HG03571 (cell line): Measurements from ENCODE around the gene NDE1.
"Not testable (repeated sequence)": the region's sequence is repeated elsewhere in the genome, so short reads cannot be mapped to it uniquely, and the experiment has no call there.

Experiments used
- ATAC-seq: cut with Tn5 transposase; IDR thresholded peaks from one replicate; pipeline ENCODE4 v1.9.1; 2021; ENCODE audit not compliant: unreplicated experiment

NDE1 gene

GRCh38 chr16:15620611-15621195, 29.3 kb upstream of the NDE1 start:
- ATAC-seq: no peak

DNA sequence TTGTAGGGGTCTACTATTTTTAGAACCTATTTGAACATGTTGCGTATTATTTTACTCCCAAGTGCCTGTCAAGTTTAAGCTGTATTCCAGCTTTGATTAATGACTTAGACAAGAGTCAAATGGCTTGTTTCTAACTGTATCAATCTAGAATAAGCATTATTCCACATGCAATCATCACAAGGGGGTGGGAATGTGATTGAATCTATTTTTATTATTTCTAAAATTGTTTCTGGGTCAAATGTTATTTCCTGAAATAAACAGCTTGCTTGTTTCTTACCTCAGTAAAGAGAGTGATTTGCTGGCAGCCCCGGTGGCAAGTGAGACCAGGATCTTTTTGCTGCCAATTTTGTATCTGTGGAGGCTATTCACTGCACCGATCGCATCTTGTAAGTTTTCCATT, 28.6 kb upstream of the NDE1 start:
- no peak for ATAC-seq

DNA sequence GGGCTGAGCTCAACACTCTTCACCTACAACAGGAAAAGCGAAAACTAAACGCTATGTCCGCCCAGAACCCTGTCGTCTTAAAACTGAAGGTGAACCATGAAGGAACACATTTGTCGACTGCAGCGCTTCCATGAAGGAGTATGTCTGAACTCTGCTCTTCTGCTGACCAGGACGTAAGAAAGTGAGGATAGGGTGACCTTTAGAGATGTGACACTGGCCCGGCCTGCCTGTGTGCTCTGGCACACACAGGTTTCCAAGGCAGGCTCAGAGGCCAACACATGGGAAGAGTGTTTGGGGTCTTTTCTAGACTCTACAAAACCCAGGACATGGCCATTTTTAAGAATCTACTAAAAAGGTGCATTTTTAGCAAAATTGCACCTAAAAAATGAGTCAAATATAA, 28.2 kb upstream of the NDE1 start:
- ATAC-seq: no peak

DNA sequence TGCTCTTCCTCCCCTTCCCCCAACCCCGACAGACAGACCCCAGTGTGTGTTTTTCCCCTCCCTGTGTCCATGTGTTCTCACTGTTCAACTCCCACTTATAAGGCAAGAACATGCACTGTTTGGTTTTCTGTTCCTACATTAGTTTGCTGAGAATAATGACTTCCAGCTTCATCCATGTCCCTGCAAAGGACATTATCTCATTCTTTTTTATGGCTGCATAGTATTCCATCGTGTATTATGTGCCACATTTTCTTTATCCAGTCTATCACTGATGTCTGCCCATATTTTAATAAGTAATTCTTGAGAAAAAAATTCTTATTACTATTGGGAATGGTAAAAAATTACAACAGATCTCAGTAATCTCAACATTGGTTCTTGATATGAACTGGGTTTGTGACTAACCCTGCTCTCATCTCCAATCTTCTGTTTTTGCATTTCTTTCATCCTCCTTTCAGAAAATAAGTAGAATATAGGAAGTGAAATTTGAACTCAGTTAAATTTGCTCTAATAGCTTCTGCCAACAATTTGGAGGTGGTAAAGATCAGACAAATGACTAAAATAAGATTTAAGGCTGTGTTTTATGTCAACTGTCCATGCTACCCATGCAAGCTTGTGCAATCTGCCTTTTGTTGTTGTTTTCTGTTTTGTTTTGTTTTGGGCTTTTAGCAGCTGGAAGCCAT, 18.2 kb upstream of the NDE1 start:
- no peak for ATAC-seq

GRCh38 chr16:15635926-15636325, 14.1 kb upstream of the NDE1 start:
- ATAC-seq: no peak

- ATAC-seq: no peak
Observed at GRCh38 chr16:15636392-15636873, 13.6 kb upstream of the NDE1 start.

DNA sequence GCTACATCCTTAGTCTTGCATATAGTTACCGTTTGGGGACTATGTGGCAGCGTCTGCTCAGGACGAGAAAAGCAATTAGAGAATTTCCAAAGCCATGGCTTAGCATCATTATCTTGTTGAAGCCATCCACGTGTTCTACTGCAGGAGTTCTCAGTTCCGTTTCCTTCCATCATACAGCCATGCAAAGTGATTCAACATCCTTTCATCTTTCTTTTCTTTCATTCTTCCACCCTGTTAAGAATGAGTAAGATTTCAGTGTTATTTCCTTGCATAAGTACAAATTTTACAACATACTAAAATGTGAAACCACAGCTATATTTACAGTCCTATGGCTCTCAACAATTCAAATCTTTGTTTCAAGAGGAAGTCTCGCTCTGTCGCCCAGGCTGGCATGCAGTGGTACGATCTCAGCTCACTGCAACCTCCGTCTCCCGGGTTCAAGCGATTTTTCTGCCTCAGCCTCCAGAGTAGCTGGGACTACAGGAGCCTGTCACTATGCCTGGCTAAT, 10.9 kb upstream of the NDE1 start:
- no peak for ATAC-seq

DNA sequence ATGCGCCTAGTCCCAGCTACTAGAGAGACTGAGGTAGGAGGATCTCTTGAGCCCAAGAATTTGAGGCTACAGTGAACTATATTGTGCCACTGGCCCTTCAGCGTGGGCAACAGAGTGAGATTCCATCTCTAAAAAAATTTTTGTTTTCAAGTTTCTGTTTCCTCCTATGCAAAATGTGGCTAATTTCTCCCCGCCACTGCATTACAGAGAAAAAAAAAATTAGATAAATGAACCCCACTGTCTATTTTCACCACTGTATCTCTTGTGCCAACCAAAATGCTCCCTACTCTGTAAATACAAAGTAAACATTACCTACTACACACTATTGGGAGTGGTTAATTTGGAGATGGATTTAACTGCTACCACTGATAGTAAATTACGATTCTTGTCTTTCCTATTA, 9.1 kb upstream of the NDE1 start:
- no peak for ATAC-seq

DNA sequence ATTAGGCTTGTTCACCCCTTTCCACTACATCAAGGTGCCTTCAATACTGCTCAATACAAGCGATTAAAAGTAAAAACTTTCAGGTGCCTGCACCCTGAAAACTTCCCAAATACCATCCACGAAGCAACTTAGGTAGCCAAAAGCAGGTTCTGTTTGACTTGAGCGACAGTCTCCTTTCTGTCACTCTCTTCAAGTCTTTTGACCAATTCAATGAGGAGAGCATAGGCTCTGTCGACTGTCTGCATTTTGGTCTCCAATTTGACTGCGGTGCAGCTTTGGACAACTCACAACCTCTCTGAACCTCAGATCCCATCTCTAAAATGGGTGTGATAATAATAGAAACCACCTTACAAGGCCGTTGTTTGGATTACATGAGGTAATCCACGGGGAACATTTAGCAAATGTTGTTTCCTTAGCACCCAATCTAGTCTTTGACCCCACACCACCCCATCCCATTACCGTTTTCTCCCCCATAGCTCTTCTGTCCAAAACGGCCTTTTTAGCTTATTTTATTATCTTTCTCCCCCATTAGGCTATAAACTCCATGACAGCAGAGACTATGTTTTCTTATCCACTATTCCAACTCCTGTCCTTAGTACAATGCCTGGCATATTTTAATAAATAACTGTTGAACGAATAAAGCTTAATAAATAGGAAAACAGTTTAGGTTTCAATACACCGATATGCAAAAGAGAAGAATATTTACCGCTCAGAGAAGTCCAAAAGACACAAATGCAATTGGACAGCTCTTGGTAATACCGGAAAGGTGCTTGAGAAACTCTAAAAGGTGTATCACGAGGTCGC, 8.1 kb upstream of the NDE1 start:
- no peak for ATAC-seq

DNA sequence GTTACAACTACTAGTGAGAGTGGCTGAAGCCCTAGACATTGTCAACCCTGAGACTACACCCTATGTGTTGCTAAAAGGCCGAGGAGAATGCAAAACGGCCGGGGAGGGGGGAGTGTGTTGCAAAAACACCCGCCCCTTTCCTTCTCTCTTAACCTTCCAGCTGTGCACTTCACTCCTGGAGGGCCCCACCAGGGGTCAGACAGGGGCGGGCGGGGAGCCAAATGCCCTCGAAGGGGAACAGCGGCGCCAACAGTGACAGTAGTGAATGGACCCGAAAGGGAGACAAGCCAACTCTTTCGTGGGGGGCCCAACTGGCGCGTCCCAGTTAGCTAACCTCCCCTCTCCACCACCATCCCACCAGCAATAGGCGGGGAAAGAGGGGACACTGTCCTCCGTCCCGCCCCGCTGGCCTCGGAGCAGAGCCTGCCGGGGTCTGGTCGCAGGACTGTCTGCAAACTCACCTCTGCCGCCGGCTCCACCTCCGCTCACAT, 7.4 kb upstream of the NDE1 start:
- peak; percentile 45 for ATAC-seq

DNA sequence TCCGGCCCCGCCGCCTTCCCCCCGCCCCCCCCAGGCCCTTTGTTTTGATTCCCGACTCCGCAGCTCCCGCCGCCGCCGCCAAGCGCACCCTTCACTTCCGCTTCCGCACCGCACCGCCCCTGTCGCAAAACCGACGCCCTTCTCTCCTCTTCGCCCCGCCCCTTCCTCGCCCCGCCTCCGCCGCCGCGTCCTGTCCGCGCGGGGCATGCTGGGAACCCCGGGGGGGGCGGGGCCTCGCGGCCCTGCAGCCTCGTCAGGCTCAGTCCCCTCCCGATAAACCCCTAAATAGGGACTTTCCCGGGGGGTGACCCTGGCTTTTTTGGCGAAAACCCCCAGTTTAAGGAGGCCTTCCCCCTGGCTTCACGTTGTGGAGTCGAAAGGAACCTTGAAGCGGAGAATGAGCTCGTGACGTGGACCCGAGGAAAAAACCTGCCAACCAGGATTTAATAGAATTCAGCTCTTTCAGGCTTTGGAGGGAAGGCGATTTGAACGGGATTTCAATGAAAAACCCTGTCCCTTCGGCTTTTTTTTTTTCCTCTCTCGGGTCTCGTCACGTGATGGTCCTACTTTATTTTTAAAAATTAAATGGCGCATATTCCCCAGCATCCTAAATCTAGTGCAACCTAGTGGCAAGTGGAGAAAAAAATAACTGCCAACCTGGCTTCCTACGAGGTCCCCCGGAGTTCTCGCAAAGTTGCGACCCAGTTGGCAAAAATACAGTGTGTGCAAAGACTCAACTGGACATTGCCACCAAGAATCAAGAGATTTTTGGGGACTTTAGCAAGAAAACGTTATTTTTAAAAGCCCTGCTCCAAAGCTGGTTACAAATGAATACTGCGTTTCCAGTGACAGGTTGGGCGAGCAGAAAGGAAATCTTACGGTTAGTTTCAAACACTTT, 6.7 kb upstream of the NDE1 start, which contains the start of gene MARF1:
Gene MARF1 (minus strand): TSS at position 107 of the 898 bp plus-strand sequence. CDS start 3,921 bp downstream, outside the sequence.
- ATAC-seq: peak; percentile 30

- no peak for ATAC-seq
Observed at GRCh38 chr16:15643946-15644250, 6.1 kb upstream of the NDE1 start.

DNA sequence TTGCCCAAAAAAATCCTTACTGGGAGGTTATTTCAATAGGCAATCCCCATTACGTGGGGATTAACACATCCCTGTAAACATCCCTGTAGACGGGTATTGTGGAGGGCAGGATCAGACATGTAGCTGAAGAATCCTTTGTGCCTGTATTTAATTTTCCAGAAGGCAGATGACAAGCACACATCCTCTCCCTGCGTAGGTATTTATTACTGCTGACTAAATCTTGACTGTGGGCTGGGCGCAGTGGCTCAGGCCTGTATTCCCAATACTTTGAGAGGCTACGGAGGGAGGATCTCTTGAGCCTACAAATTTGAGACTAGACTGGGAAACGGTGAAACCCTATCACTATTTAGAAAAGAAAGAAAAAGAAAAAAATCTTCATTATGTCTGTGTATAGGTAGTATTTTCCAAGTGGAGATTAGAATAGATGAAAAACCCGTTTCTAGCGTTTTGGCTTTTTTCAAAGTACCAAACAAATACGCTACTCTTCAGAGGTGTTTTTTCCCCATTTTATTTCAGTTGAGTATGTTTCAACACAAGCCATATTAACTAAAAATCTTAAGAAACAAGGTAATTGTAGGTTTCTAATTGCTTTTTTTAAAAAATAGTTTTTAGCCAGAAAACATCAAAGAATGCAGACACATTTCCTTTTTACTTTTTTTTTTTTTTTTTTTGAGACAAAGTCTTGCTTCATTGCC, 5.6 kb upstream of the NDE1 start:
- ATAC-seq: no peak

GRCh38 chr16:15644962-15645465, 5.0 kb upstream of the NDE1 start:
- ATAC-seq: not testable (repeated sequence)

DNA sequence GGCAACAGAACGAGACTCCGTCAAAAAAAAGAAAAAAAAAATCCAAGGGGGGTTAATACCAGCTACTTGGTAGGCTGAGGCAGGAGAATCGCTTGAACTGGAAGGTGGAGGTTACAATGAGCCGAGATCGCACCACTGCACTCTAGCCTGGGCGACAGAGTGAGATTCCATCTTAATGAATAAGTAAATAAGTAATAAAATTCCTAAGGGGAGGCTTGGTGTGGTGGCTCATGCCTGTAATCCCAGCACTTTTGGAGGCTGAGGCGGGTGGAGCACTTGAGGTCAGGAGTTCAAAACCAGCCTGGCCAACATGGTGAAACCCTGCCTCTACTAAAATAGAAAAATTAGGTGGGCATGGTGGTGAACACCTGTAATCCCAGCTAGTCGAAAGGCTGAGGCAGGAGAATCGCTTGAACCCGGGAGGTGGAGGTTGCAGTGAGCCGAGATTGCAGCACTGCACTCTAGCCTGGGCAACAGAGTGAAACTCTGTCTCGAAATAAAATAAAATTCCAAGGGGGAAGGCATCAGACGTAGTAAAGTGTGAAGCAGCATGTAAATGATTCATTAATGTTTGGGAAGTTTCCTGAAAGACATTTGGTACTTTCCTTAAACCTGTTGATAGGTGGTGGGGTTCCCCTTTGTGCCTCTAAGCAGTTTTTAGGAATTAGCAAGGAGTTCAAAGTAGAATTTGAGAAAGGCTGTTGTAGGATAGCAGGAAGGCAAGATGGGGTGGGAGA, 3.3 kb upstream of the NDE1 start:
- not testable (repeated sequence) for ATAC-seq

DNA sequence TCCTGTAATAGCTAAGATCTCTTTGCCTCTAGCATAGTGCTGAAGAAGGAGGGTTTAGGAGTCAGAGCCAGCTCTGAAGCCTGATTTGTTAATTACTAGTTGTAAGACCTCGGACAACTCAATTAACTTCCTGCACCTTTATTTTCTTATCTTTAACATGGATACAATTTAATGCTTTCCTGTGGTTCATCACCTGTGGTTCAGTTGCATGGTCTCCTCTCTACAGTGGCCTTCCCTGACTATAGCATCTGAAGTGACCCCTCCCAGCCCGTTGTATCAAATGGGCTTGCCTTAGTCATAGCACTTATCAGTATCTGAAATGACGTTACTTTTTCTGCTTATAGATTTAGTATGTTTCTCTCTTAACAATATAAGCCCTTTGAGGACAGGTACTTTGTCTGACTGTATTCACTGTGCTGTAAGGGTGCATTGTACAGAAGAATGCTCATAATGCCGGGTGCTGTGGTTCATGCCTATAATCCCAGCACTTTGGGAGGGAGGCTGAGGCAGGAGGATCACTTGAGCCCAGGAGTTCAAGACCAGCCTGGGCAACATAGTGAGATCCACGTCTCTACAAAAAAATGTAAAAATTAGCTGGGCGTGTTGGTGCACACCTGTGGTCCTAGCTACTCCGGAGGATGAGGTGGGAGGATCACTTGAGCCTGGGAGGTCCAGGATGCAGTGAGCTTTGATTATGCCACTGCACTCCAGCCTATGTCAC, 2.6 kb upstream of the NDE1 start:
- ATAC-seq: no peak

GRCh38 chr16:15648135-15648730, 1.8 kb upstream of the NDE1 start:
- ATAC-seq: no peak

GRCh38 chr16:15649311-15649710, 734 bp upstream of the NDE1 start:
- ATAC-seq: not testable (repeated sequence)
